OCI-LY7 (cell line): ENCODE data around the gene FAM168B.

ENCODE experiments used
- CTCF ChIP-seq: fragments of 200-600 bp; sonication (generic); conservative IDR thresholded peaks from 2 replicates; pipeline ENCODE4 v1.5.1; 2014; ENCODE audit warnings: mild to moderate bottlenecking, antibody characterized with exemption, low read length, moderate library complexity, mixed read lengths
- EZH2phosphoT487 ChIP-seq: fragments of 200-600 bp; sonication (generic); IDR thresholded peaks from 2 replicates; pipeline ENCODE4 v1.6.1; 2018; ENCODE audit warnings: low read depth, borderline replicate concordance, mild to moderate bottlenecking, mixed run types, antibody characterized with exemption, low read length, moderate library complexity, mixed read lengths

- TF ChIP-seq CTCF: no peak
- no peak for TF ChIP-seq EZH2phosphoT487
These were observed 44.6 kb downstream of the FAM168B start for GRCh38 chr2:131048641-131049040.
